WTC11 (cell line): ENCODE measurements around the gene KHK. TPM values are rescaled to one million over a fixed set of nuclear protein-coding genes. Genes with fewer than 3 reads are reported as not detected.

Source experiments
- ATAC-seq: fragments of 200-7000 bp; cut with Tn5 transposase; 2 replicates; pipeline ENCODE4 v1.10.0; 2021; ENCODE audit warnings: mild to moderate bottlenecking, moderate library complexity
- CTCF ChIA-PET: fragments of 300-600 bp; sonication (Branson Sonifier 250); formaldehyde crosslinking; loops from one replicate; lab custom pipeline; 2021; ENCODE audit warnings: antibody characterized with exemption; lab: Charles Lee
- POLR2A ChIA-PET: fragments of 350-600 bp; sonication (Branson Sonifier 250); formaldehyde crosslinking; loops from one replicate; lab custom pipeline; 2021; ENCODE audit warnings: antibody characterized with exemption; lab: Charles Lee
- DNase-seq: peaks from one replicate; pipeline ENCODE4 v3.0.0; 2021; ENCODE audit warnings: low spot score
- H3K27ac Mint-ChIP-seq: 2 replicates; pipeline ENCODE4 v1.8.0; 2021; ENCODE audit warnings: mixed read lengths
- H3K27me3 Mint-ChIP-seq: 2 replicates; pipeline ENCODE4 v1.8.0; 2021; ENCODE audit warnings: low read depth, mild to moderate bottlenecking, moderate library complexity, mixed read lengths
- H3K36me3 Mint-ChIP-seq: 2 replicates; pipeline ENCODE4 v1.8.0; 2021; ENCODE audit warnings: mixed read lengths
- H3K4me1 Mint-ChIP-seq: 2 replicates; pipeline ENCODE4 v1.8.0; 2022; ENCODE audit warnings: mixed read lengths
- H3K4me3 Mint-ChIP-seq: 2 replicates; pipeline ENCODE4 v1.8.0; 2021; ENCODE audit warnings: mild to moderate bottlenecking, moderate library complexity, mixed read lengths
- H3K9me3 Mint-ChIP-seq: 2 replicates; pipeline ENCODE4 v1.8.0; 2021; ENCODE audit warnings: mixed read lengths
- AFF4 ChIP-seq: sonication (generic); formaldehyde crosslinking; IDR thresholded peaks from 2 replicates; pipeline ENCODE4 v1.8.1; 2023; ENCODE audit warnings: mild to moderate bottlenecking, missing genetic modification reagents, borderline replicate concordance
- ATF1 ChIP-seq: sonication (generic); formaldehyde crosslinking; IDR thresholded peaks from 2 replicates; pipeline ENCODE4 v1.8.1; 2023; ENCODE audit warnings: mild to moderate bottlenecking, moderate library complexity, missing genetic modification reagents
- E2F5 ChIP-seq: sonication (generic); formaldehyde crosslinking; IDR thresholded peaks from 2 replicates; pipeline ENCODE4 v1.8.1; 2022; ENCODE audit warnings: mild to moderate bottlenecking, moderate library complexity, missing genetic modification reagents
- FOXP4 ChIP-seq: sonication (generic); formaldehyde crosslinking; IDR thresholded peaks from 2 replicates; pipeline ENCODE4 v1.8.0; 2022; ENCODE audit warnings: mild to moderate bottlenecking, missing genetic modification reagents
- HMGXB4 ChIP-seq: sonication (generic); formaldehyde crosslinking; IDR thresholded peaks from 2 replicates; pipeline ENCODE4 v1.8.1; 2023; ENCODE audit warnings: mild to moderate bottlenecking, moderate library complexity, missing genetic modification reagents
- JUN ChIP-seq: sonication (generic); formaldehyde crosslinking; IDR thresholded peaks from 2 replicates; pipeline ENCODE4 v1.8.0; 2023; ENCODE audit warnings: mild to moderate bottlenecking, missing genetic modification reagents
- PRDM15 ChIP-seq: sonication (generic); formaldehyde crosslinking; IDR thresholded peaks from 2 replicates; pipeline ENCODE4 v1.8.0; 2022; ENCODE audit warnings: missing genetic modification reagents
- SOX15 ChIP-seq: fragments of 250-450 bp; sonication (Bioruptor Pico); IDR thresholded peaks from 2 replicates; pipeline ENCODE4 v1.9.0; 2021; ENCODE audit warnings: mild to moderate bottlenecking
- TEAD1 ChIP-seq: sonication (generic); formaldehyde crosslinking; IDR thresholded peaks from 2 replicates; pipeline ENCODE4 v1.8.0; 2022; ENCODE audit warnings: mild to moderate bottlenecking, missing genetic modification reagents
- ZNF219 ChIP-seq: sonication (generic); formaldehyde crosslinking; IDR thresholded peaks from 2 replicates; pipeline ENCODE4 v1.8.0; 2023; ENCODE audit warnings: missing genetic modification reagents, mild to moderate bottlenecking, borderline replicate concordance
- ZNF423 ChIP-seq: fragments of 250-450 bp; sonication (Bioruptor Pico); IDR thresholded peaks from 2 replicates; pipeline ENCODE4 v2.1.2; 2022; ENCODE audit warnings: mild to moderate bottlenecking, moderate library complexity
- total RNA-seq: library from RNA; stranded (reverse); gene quantifications from 3 replicates; pipeline ENCODE4 v1.2.3, GENCODE V29; 2021

The KHK gene
- total RNA-seq, 1 experiment from 2014 or later = 17.4 TPM

- Mint-ChIP-seq H3K27ac (no peak overlapping the region), H3K4me3 (no peak overlapping the region), H3K4me1 (peaks cover 14% of the 10 kb centered on the region), H3K36me3 (no peaks in the 10 kb centered on the region), H3K27me3 (peaks cover 23% of the 10 kb centered on the region), H3K9me3 (no peaks in the 10 kb centered on the region)
- TF ChIP-seq PRDM15 (CRISPR knock-in tag) (0 out of 2 replicates have a peak, but pooled peaks have one; percentile 17), FOXP4 (CRISPR knock-in tag) (no peak)
- ATAC-seq = no peak
- DNase-seq = no peak
- ChIA-PET POLR2A (interaction anchor here (0.7 kb wide), 1 partner anchor 215 kb away, joined by 3 read pairs; no protein-coding TSS in a partner anchor), CTCF (interaction anchor here (0.7 to 2.6 kb wide), 5 partner anchors 8 to 212 kb away, joined by 3 to 14 read pairs (median 3); no protein-coding TSS in a partner anchor)
Measured at GRCh38 chr2:27089111-27089954, 2.8 kb downstream of the KHK start.

- ATAC-seq = no peak
- TF ChIP-seq ZNF219 (no peak), ATF1 (CRISPR knock-in tag) (no peak), JUN (no peak), HMGXB4 (CRISPR knock-in tag) (no peak), ZNF423 (CRISPR knock-in tag) (no peak), TEAD1 (CRISPR knock-in tag) (no peak), E2F5 (no peak), PRDM15 (CRISPR knock-in tag) (no peak), AFF4 (CRISPR knock-in tag) (no peak), SOX15 (CRISPR knock-in tag) (no peak)
- TF ChIP-seq, all 79 proteins: peak for 0
- Mint-ChIP-seq H3K27ac (no peak overlapping the region), H3K4me3 (no peak overlapping the region), H3K27me3 (peaks cover 9% of the 10 kb centered on the region), H3K36me3 (no peaks in the 10 kb centered on the region), H3K9me3 (no peaks in the 10 kb centered on the region), H3K4me1 (peaks cover 14% of the 10 kb centered on the region)
- ChIA-PET POLR2A (no interaction called here), CTCF (interaction anchor here (1.3 kb wide), 1 partner anchor 99 kb away, joined by 4 read pairs; no protein-coding TSS in a partner anchor)
- DNase-seq = no peak
Measured at GRCh38 chr2:27091746-27092695, 5.4 kb downstream of the KHK start.
